ENCODE measurements around the gene SETX.

SETX gene

GRCh38 chr9:132341177-132341840 lies 13.5 kb downstream of the SETX start:
- H3K4me3 ChIP-seq (ENCODE audit: low read depth in 1 of 2, low read length in 1 of 2) = no peak overlapping the region
- peaks cover 100% of the 10 kb centered on the region for H3K36me3 ChIP-seq
- H3K27ac ChIP-seq = no peak overlapping the region
- no peaks in the 10 kb centered on the region for H3K27me3 ChIP-seq
- no peaks in the 10 kb centered on the region for H3K4me1 ChIP-seq (ENCODE audit: control insufficient read depth in 1 of 2, insufficient read depth in 1 of 2, low read depth in 1 of 2, low read length in 1 of 2)
- no peaks in the 10 kb centered on the region for H3K9me3 ChIP-seq
- no peak for TF ChIP-seq CTCF (IDR thresholded peaks at IDR 0.05)

GRCh38 chr9:132334364-132334763 lies 20.4 kb downstream of the SETX start:
- no peak for TF ChIP-seq CTCF (IDR thresholded peaks at IDR 0.05)

GRCh38 chr9:132333556-132333955 lies 21.2 kb downstream of the SETX start:
- Histone ChIP-seq H3K27ac (no peak overlapping the region), H3K27me3 (no peaks in the 10 kb centered on the region), H3K9me3 (no peaks in the 10 kb centered on the region), H3K4me3 (ENCODE audit: low read depth in 1 of 2, low read length in 1 of 2) (no peak overlapping the region), H3K36me3 (peaks cover 98% of the 10 kb centered on the region), H3K4me1 (ENCODE audit: control insufficient read depth in 1 of 2, insufficient read depth in 1 of 2, low read depth in 1 of 2, low read length in 1 of 2) (no peaks in the 10 kb centered on the region)
- no peak for TF ChIP-seq CTCF (IDR thresholded peaks at IDR 0.05)

More at GRCh38 chr9:132334364-132334763, 20.4 kb downstream of the SETX start:
- Histone ChIP-seq H3K4me1 (ENCODE audit: control insufficient read depth in 1 of 2, insufficient read depth in 1 of 2, low read depth in 1 of 2, low read length in 1 of 2) (no peaks in the 10 kb centered on the region), H3K4me3 (ENCODE audit: low read depth in 1 of 2, low read length in 1 of 2) (no peak overlapping the region), H3K27me3 (no peaks in the 10 kb centered on the region), H3K36me3 (peaks cover 98% of the 10 kb centered on the region), H3K27ac (no peak overlapping the region), H3K9me3 (no peaks in the 10 kb centered on the region)

GRCh38 chr9:132328580-132328979 lies 26.2 kb downstream of the SETX start:
- H3K4me3 ChIP-seq (ENCODE audit: low read depth in 1 of 2, low read length in 1 of 2) = no peak overlapping the region
- H3K4me1 ChIP-seq (ENCODE audit: control insufficient read depth in 1 of 2, insufficient read depth in 1 of 2, low read depth in 1 of 2, low read length in 1 of 2) = no peaks in the 10 kb centered on the region
- TF ChIP-seq CTCF (IDR thresholded peaks at IDR 0.05) = no peak
- H3K27me3 ChIP-seq = no peaks in the 10 kb centered on the region
- no peak overlapping the region for H3K27ac ChIP-seq
- H3K36me3 ChIP-seq = peaks cover 85% of the 10 kb centered on the region
- H3K9me3 ChIP-seq = no peaks in the 10 kb centered on the region

- no peaks in the 10 kb centered on the region for H3K9me3 ChIP-seq
- no peaks in the 10 kb centered on the region for H3K4me1 ChIP-seq (ENCODE audit: control insufficient read depth in 1 of 2, insufficient read depth in 1 of 2, low read depth in 1 of 2, low read length in 1 of 2)
- H3K27ac ChIP-seq = no peak overlapping the region
- peaks cover 83% of the 10 kb centered on the region for H3K36me3 ChIP-seq
- no peak for TF ChIP-seq CTCF (IDR thresholded peaks at IDR 0.05)
- no peaks in the 10 kb centered on the region for H3K27me3 ChIP-seq
- H3K4me3 ChIP-seq (ENCODE audit: low read depth in 1 of 2, low read length in 1 of 2) = no peak overlapping the region
Measured at GRCh38 chr9:132327537-132327936, 27.2 kb downstream of the SETX start.
